ENCODE data around the gene FKBP6. TPM values are rescaled to one million over a fixed set of nuclear protein-coding genes. Genes with fewer than 3 reads are reported as not detected.
"Not testable (repeated sequence)": the region's sequence is repeated elsewhere in the genome, so short reads cannot be mapped to it uniquely, and the experiment has no call there.

The FKBP6 gene
- total and polyA plus RNA-seq, 2 donors (not counting 1 experiment from before 2014, with no cell fraction given): not detected

DNA sequence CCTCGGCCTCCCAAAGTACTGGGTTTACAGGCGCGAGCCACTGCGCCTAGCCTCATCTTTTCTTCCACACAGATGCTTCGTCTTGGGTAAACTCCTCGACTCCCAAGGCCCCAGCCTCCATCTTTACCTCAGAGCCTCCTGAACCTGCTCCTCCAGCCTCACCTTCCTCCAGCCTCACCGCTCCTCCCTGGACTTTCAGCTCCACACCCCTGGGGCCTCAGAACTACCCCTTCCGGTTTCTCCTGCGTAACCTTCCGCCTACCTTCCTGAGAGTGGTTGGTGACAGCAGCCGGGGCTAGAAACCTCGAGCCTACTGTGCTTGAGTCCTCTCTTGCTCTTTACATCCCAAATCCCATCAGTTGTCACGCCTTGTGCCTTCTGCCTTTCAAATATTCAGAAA lies 45.8 kb downstream of the FKBP6 start:
- no peak for TF ChIP-seq CTCF (conservative IDR thresholded peaks at IDR 0.05 in 1 of 2, IDR thresholded peaks at IDR 0.05 in 1 of 2; ENCODE audit: low read depth in 1 of 2, low read length in 2 of 2)
- TF ChIP-seq EZH2 (IDR thresholded peaks at IDR 0.05; ENCODE audit: low read length, missing control alignments): no peak
- Histone ChIP-seq H3K4me1 (ENCODE audit: control insufficient read depth, extremely low read depth, insufficient read depth, low read length) (no peaks in the 10 kb centered on the region), H3K9ac (ENCODE audit: insufficient read depth, low read length) (no peak overlapping the region), H2AFZ (ENCODE audit: low read length) (no peak overlapping the region), H3K27me3 (ENCODE audit: control insufficient read depth, insufficient read depth, low read length) (peaks cover 8% of the 10 kb centered on the region), H3K9me3 (ENCODE audit: control insufficient read depth, insufficient read depth, low read depth, low read length) (no peaks in the 10 kb centered on the region), H3K36me3 (ENCODE audit: control insufficient read depth, insufficient read depth, low read length) (no peaks in the 10 kb centered on the region), H4K20me1 (ENCODE audit: control insufficient read depth, extremely low read depth, insufficient read depth, low read length) (no peaks in the 10 kb centered on the region), H3K27ac (ENCODE audit: insufficient read depth, low read length) (no peak overlapping the region), H3K4me3 (replicated peaks in 1 of 4; ENCODE audit: control extremely low read depth in 1 of 4, insufficient read depth in 1 of 4, low read depth in 3 of 4, low read length in 4 of 4) (no peak overlapping the region), H3K4me2 (ENCODE audit: extremely low read depth, insufficient read depth, low read length) (no peak overlapping the region), H3K79me2 (ENCODE audit: control insufficient read depth, insufficient read depth, low read length) (no peaks in the 10 kb centered on the region)
- no peak for DNase-seq (ENCODE audit: low read depth in 2 of 2)

GRCh38 chr7:73376262-73376661 lies 48.3 kb downstream of the FKBP6 start:
- H3K36me3 ChIP-seq (ENCODE audit: control insufficient read depth, insufficient read depth, low read length); H3K4me1 ChIP-seq (ENCODE audit: control insufficient read depth, extremely low read depth, insufficient read depth, low read length); H3K4me3 ChIP-seq (replicated peaks in 1 of 4; ENCODE audit: control extremely low read depth in 1 of 4, insufficient read depth in 1 of 4, low read depth in 3 of 4, low read length in 4 of 4); H3K9ac ChIP-seq (ENCODE audit: insufficient read depth, low read length); H2AFZ ChIP-seq (ENCODE audit: low read length); H3K27ac ChIP-seq (ENCODE audit: insufficient read depth, low read length); H3K9me3 ChIP-seq (ENCODE audit: control insufficient read depth, insufficient read depth, low read depth, low read length); H3K27me3 ChIP-seq (ENCODE audit: control insufficient read depth, insufficient read depth, low read length); H3K4me2 ChIP-seq (ENCODE audit: extremely low read depth, insufficient read depth, low read length); DNase-seq (ENCODE audit: low read depth in 2 of 2); H3K79me2 ChIP-seq (ENCODE audit: control insufficient read depth, insufficient read depth, low read length); H4K20me1 ChIP-seq (ENCODE audit: control insufficient read depth, extremely low read depth, insufficient read depth, low read length): not testable (repeated sequence)

DNA sequence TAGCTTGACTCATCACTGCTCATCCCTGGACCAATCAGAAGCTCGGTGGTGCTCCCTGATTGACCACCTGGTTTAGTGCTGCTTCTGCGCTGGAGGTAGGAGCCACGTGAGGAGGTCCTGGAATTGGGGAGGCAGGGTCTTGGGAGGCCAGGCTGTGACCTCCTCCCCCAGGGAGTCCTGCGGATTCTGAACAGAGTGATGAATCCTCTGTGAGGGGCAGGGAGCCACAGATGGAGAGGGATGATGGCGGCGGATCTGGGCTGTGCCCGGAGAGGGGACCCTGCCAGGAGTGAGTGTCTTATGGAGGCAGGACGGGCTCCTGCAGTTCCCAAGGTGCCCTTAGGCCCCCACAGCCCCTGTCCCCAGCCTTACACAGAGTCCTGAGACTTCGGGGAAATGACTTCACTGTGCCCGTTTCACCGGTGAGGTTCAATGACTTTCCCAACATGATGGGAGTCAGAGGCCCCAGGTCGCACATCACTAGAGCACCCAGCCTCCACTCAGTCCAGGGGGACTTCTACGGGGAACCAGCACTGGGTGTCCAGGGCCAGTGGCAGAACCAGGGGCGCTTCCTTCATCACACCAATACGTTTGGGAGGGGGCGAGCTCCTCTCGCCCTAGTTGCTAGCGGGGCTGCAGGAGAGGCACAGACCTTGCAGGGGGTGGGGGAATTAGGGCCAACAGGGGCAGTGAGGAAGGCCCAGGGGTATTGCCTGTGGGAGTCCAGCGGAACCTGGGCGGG lies 48.9 kb downstream of the FKBP6 start:
- H3K4me2 ChIP-seq (ENCODE audit: extremely low read depth, insufficient read depth, low read length): no peak overlapping the region
- no peak overlapping the region for H2AFZ ChIP-seq (ENCODE audit: low read length)
- H3K27me3 ChIP-seq (ENCODE audit: control insufficient read depth, insufficient read depth, low read length): peaks cover 8% of the 10 kb centered on the region
- H3K79me2 ChIP-seq (ENCODE audit: control insufficient read depth, insufficient read depth, low read length): no peaks in the 10 kb centered on the region
- no peak for TF ChIP-seq EZH2 (IDR thresholded peaks at IDR 0.05; ENCODE audit: low read length, missing control alignments)
- TF ChIP-seq CTCF (conservative IDR thresholded peaks at IDR 0.05 in 1 of 2, IDR thresholded peaks at IDR 0.05 in 1 of 2; ENCODE audit: low read depth in 1 of 2, low read length in 2 of 2): no peak
- H3K4me1 ChIP-seq (ENCODE audit: control insufficient read depth, extremely low read depth, insufficient read depth, low read length): no peaks in the 10 kb centered on the region
- H4K20me1 ChIP-seq (ENCODE audit: control insufficient read depth, extremely low read depth, insufficient read depth, low read length): no peaks in the 10 kb centered on the region
- no peaks in the 10 kb centered on the region for H3K36me3 ChIP-seq (ENCODE audit: control insufficient read depth, insufficient read depth, low read length)
- H3K9ac ChIP-seq (ENCODE audit: insufficient read depth, low read length): no peak overlapping the region
- no peaks in the 10 kb centered on the region for H3K9me3 ChIP-seq (ENCODE audit: control insufficient read depth, insufficient read depth, low read depth, low read length)
- no peak for DNase-seq (ENCODE audit: low read depth in 2 of 2)
- H3K27ac ChIP-seq (ENCODE audit: insufficient read depth, low read length): no peak overlapping the region
- H3K4me3 ChIP-seq (replicated peaks in 1 of 4; ENCODE audit: control extremely low read depth in 1 of 4, insufficient read depth in 1 of 4, low read depth in 3 of 4, low read length in 4 of 4): no peak overlapping the region

GRCh38 chr7:73377413-73378200 lies 49.6 kb downstream of the FKBP6 start:
- H3K4me3 ChIP-seq (replicated peaks in 1 of 4; ENCODE audit: control extremely low read depth in 1 of 4, insufficient read depth in 1 of 4, low read depth in 3 of 4, low read length in 4 of 4); H3K79me2 ChIP-seq (ENCODE audit: control insufficient read depth, insufficient read depth, low read length); DNase-seq (ENCODE audit: low read depth in 2 of 2); H3K9me3 ChIP-seq (ENCODE audit: control insufficient read depth, insufficient read depth, low read depth, low read length); H4K20me1 ChIP-seq (ENCODE audit: control insufficient read depth, extremely low read depth, insufficient read depth, low read length); H3K27ac ChIP-seq (ENCODE audit: insufficient read depth, low read length); H3K36me3 ChIP-seq (ENCODE audit: control insufficient read depth, insufficient read depth, low read length); H3K4me1 ChIP-seq (ENCODE audit: control insufficient read depth, extremely low read depth, insufficient read depth, low read length); H3K9ac ChIP-seq (ENCODE audit: insufficient read depth, low read length); H2AFZ ChIP-seq (ENCODE audit: low read length); H3K4me2 ChIP-seq (ENCODE audit: extremely low read depth, insufficient read depth, low read length); H3K27me3 ChIP-seq (ENCODE audit: control insufficient read depth, insufficient read depth, low read length): not testable (repeated sequence)
